ENCODE results near the gene POR. TPM values are rescaled to one million over a fixed set of nuclear protein-coding genes. Genes with fewer than 3 reads are reported as not detected.
A peak's percentile ranks its signal among the peaks of the same experiment; 100 is the strongest.

The POR gene
- total and polyA plus RNA-seq, 11 donors, result 38.3 to 202 (median 80.0) TPM

- Histone ChIP-seq H3K27ac (peak overlapping the region; percentile 57 to 93 (median 82)), H3K27me3 (no peaks in the 10 kb centered on the region), H3K36me3 (peaks cover 0 to 37% (median 16%) of the 10 kb centered on the region in 9 donors), H3K4me3 (peak overlapping the region in 1 of 12 donors; percentile 6), H3K9me3 (no peaks in the 10 kb centered on the region), H3K4me1 (peaks cover 6 to 63% (median 45%) of the 10 kb centered on the region in 12 donors)
- 21 to 28% (median 25%) methylated on average over 18 of the region's 18 CpGs for WGBS, 4 donors
- ATAC-seq, result peak in 3 of 4 donors; percentile 42 to 59 (median 52)
- intact Hi-C loops (cut with DNase I), result loop anchor here in 4 of 10 donors (5.0 to 10.0 kb wide), 5 partner anchors 35 to 88 kb away; partner anchors contain the start of genes POR (in 3 of the 4) and RHBDD2 (in 2 of the 4)
- peak in 4 of 5 donors; percentile 49 to 71 (median 66) for DNase-seq
- TF ChIP-seq POLR2A (IDR thresholded peaks at IDR 0.05), result no peak
- TF ChIP-seq CTCF (IDR thresholded peaks at IDR 0.05), result no peak
Observed at GRCh38 chr7:75962607-75963380, 47.8 kb downstream of the POR start.

GRCh38 chr7:75963381-75963995 lies 48.5 kb downstream of the POR start:
- intact Hi-C loops (cut with DNase I), result loop anchor here in 4 of 10 donors (5.0 to 10.0 kb wide), 5 partner anchors 34 to 89 kb away; partner anchors contain the start of genes POR (in 3 of the 4) and RHBDD2 (in 2 of the 4)
- no peak for TF ChIP-seq CTCF (IDR thresholded peaks at IDR 0.05)
- TF ChIP-seq POLR2A (IDR thresholded peaks at IDR 0.05), result no peak
- H3K4me1 ChIP-seq, result peaks cover 13 to 70% (median 51%) of the 10 kb centered on the region in 12 donors
- H3K27ac ChIP-seq, result peak overlapping the region; percentile 57 to 93 (median 82)
- peak in 3 of 4 donors; percentile 24 to 42 (median 37) for ATAC-seq
- H3K9me3 ChIP-seq, result no peaks in the 10 kb centered on the region
- DNase-seq, result peak in 3 of 5 donors; percentile 25 to 76 (median 40)
- 50 to 74% (median 60%) methylated on average over 4 to 9 of the region's 9 CpGs for WGBS, 4 donors
- peaks cover 0 to 35% (median 9%) of the 10 kb centered on the region in 9 donors for H3K36me3 ChIP-seq
- H3K27me3 ChIP-seq, result no peaks in the 10 kb centered on the region
- peak overlapping the region in 1 of 12 donors; percentile 6 for H3K4me3 ChIP-seq

GRCh38 chr7:75965617-75966016 lies 50.7 kb downstream of the POR start:
- Histone ChIP-seq H3K4me1 (peaks cover 14 to 85% (median 65%) of the 10 kb centered on the region in 12 donors), H3K36me3 (peaks cover 0 to 21% (median 0%) of the 10 kb centered on the region in 9 donors), H3K4me3 (peak overlapping the region in 1 of 12 donors; percentile 20), H3K27me3 (no peaks in the 10 kb centered on the region), H3K9me3 (no peaks in the 10 kb centered on the region), H3K27ac (peak overlapping the region; percentile 63 to 93 (median 83))
- ATAC-seq, result no peak
- no peak for TF ChIP-seq POLR2A (IDR thresholded peaks at IDR 0.05)
- no peak for TF ChIP-seq CTCF (IDR thresholded peaks at IDR 0.05)
- intact Hi-C loops (cut with DNase I), result loop anchor here in 7 of 10 donors (2.0 to 10.0 kb wide), 6 partner anchors 47 to 91 kb away; partner anchors contain the start of genes POR (in 5 of the 7) and RHBDD2 (in 2 of the 7)
- peak in 1 of 5 donors; percentile 27 for DNase-seq
- WGBS, 4 donors, result 83 to 92% (median 86%) methylated on average over 13 of the region's 13 CpGs

Measured in heart left ventricle (tissue), 16 donors.